ENCODE measurements around the gene CLK2. TPM values are rescaled to one million over a fixed set of nuclear protein-coding genes. Genes with fewer than 3 reads are reported as not detected.

CLK2 gene
- total and polyA plus RNA-seq, 2 of the 8 experiments (the other 6 are each of a cell fraction or from before 2014, with no cell fraction given) = 62.2 to 76.0 TPM

DNA sequence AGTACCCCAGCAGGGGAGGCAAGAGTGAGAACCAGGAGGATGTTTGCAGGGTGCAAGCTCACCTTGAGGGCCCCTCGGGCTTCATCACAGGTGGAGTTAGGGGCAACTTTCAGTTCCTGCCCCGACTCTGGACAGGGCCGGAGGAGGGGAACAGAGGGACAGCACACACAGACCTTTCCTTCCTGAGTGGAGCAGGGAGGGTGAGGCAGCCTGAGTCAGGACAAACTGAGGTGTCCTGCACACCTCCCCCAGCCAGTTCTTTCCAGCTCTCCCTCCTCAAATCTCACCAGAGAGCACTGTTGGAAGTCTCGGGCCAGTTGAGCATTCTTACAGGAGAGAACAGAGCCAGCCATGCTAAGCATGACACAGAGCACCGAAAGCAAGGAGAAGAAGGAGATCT, 19.5 kb downstream of the CLK2 start (continued):
- TF ChIP-seq, protein P1, sequence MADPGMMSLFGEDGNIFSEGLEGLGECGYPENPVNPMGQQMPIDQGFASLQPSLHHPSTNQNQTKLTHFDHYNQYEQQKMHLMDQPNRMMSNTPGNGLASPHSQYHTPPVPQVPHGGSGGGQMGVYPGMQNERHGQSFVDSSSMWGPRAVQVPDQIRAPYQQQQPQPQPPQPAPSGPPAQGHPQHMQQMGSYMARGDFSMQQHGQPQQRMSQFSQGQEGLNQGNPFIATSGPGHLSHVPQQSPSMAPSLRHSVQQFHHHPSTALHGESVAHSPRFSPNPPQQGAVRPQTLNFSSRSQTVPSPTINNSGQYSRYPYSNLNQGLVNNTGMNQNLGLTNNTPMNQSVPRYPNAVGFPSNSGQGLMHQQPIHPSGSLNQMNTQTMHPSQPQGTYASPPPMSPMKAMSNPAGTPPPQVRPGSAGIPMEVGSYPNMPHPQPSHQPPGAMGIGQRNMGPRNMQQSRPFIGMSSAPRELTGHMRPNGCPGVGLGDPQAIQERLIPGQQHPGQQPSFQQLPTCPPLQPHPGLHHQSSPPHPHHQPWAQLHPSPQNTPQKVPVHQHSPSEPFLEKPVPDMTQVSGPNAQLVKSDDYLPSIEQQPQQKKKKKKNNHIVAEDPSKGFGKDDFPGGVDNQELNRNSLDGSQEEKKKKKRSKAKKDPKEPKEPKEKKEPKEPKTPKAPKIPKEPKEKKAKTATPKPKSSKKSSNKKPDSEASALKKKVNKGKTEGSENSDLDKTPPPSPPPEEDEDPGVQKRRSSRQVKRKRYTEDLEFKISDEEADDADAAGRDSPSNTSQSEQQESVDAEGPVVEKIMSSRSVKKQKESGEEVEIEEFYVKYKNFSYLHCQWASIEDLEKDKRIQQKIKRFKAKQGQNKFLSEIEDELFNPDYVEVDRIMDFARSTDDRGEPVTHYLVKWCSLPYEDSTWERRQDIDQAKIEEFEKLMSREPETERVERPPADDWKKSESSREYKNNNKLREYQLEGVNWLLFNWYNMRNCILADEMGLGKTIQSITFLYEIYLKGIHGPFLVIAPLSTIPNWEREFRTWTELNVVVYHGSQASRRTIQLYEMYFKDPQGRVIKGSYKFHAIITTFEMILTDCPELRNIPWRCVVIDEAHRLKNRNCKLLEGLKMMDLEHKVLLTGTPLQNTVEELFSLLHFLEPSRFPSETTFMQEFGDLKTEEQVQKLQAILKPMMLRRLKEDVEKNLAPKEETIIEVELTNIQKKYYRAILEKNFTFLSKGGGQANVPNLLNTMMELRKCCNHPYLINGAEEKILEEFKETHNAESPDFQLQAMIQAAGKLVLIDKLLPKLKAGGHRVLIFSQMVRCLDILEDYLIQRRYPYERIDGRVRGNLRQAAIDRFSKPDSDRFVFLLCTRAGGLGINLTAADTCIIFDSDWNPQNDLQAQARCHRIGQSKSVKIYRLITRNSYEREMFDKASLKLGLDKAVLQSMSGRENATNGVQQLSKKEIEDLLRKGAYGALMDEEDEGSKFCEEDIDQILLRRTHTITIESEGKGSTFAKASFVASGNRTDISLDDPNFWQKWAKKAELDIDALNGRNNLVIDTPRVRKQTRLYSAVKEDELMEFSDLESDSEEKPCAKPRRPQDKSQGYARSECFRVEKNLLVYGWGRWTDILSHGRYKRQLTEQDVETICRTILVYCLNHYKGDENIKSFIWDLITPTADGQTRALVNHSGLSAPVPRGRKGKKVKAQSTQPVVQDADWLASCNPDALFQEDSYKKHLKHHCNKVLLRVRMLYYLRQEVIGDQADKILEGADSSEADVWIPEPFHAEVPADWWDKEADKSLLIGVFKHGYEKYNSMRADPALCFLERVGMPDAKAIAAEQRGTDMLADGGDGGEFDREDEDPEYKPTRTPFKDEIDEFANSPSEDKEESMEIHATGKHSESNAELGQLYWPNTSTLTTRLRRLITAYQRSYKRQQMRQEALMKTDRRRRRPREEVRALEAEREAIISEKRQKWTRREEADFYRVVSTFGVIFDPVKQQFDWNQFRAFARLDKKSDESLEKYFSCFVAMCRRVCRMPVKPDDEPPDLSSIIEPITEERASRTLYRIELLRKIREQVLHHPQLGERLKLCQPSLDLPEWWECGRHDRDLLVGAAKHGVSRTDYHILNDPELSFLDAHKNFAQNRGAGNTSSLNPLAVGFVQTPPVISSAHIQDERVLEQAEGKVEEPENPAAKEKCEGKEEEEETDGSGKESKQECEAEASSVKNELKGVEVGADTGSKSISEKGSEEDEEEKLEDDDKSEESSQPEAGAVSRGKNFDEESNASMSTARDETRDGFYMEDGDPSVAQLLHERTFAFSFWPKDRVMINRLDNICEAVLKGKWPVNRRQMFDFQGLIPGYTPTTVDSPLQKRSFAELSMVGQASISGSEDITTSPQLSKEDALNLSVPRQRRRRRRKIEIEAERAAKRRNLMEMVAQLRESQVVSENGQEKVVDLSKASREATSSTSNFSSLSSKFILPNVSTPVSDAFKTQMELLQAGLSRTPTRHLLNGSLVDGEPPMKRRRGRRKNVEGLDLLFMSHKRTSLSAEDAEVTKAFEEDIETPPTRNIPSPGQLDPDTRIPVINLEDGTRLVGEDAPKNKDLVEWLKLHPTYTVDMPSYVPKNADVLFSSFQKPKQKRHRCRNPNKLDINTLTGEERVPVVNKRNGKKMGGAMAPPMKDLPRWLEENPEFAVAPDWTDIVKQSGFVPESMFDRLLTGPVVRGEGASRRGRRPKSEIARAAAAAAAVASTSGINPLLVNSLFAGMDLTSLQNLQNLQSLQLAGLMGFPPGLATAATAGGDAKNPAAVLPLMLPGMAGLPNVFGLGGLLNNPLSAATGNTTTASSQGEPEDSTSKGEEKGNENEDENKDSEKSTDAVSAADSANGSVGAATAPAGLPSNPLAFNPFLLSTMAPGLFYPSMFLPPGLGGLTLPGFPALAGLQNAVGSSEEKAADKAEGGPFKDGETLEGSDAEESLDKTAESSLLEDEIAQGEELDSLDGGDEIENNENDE (IDR thresholded peaks at IDR 0.05; ENCODE audit: insufficient replicate concordance, low read length) = no peak
- no peak for TF ChIP-seq SRF (IDR thresholded peaks at IDR 0.05; ENCODE audit: low read depth, low read length)

All from H1 (cell line).